BJ (cell line): ENCODE data around the gene FBRSL1. TPM values are rescaled to one million over a fixed set of nuclear protein-coding genes. Genes with fewer than 3 reads are reported as not detected.

Experiments used
- CTCF ChIA-PET: fragments of 350-600 bp; formaldehyde crosslinking; extraction: SDS; loops from one replicate; lab custom pipeline; 2021; ENCODE audit warnings: antibody characterized with exemption, inconsistent platforms; lab: Yijun Ruan, JAX
- POLR2A ChIA-PET: fragments of 300-600 bp; sonication (Branson Sonifier 250); formaldehyde crosslinking; extraction: SDS; loops from one replicate; lab custom pipeline; 2021; ENCODE audit warnings: antibody characterized with exemption; lab: Charles Lee
- DNase-seq: peaks from one replicate; pipeline ENCODE4 v3.0.0-alpha.2; 2011; ENCODE audit warnings: low read depth
- H3K27me3 ChIP-seq: 2 replicates; pipeline ENCODE4 v1.6.0; 2011; ENCODE audit warnings: low read length; ENCODE audit not compliant: control insufficient read depth, insufficient read depth
- H3K36me3 ChIP-seq: 2 replicates; pipeline ENCODE4 v1.5.1; 2011; ENCODE audit warnings: low read length; ENCODE audit not compliant: control insufficient read depth, insufficient read depth
- H3K4me3 ChIP-seq: 2 replicates; pipeline ENCODE4 v1.5.1; 2011; ENCODE audit warnings: low read depth, mild to moderate bottlenecking, control low read depth, low read length
- CTCF ChIP-seq: IDR thresholded peaks from 2 replicates; pipeline ENCODE4 v1.5.1; 2011; ENCODE audit warnings: low read depth, mild to moderate bottlenecking, control low read depth, inconsistent platforms, low read length, moderate library complexity; ENCODE audit not compliant: insufficient read depth
- polyA plus RNA-seq: library from polyadenylated mRNA; depleted of rRNA; stranded (reverse); fragments of >200 nt; gene quantifications from 2 replicates; pipeline ENCODE4 v1.2.3, GENCODE V29; 2011

FBRSL1 gene
- polyA plus RNA-seq, 1 experiment: 1.4 TPM

- no peaks in the 10 kb centered on the region for H3K36me3 ChIP-seq
- ChIA-PET CTCF (interaction anchor here (1.4 to 1.5 kb wide), 2 partner anchors 10 kb away, joined by 3 read pairs; no protein-coding TSS in a partner anchor), POLR2A (no interaction called here)
- peaks cover 6% of the 10 kb centered on the region for H3K27me3 ChIP-seq
- TF ChIP-seq CTCF: no peak
- DNase-seq: no peak
- H3K4me3 ChIP-seq: no peak overlapping the region
These were observed 38.6 kb upstream of the FBRSL1 start for GRCh38 chr12:132451172-132451835.

DNA sequence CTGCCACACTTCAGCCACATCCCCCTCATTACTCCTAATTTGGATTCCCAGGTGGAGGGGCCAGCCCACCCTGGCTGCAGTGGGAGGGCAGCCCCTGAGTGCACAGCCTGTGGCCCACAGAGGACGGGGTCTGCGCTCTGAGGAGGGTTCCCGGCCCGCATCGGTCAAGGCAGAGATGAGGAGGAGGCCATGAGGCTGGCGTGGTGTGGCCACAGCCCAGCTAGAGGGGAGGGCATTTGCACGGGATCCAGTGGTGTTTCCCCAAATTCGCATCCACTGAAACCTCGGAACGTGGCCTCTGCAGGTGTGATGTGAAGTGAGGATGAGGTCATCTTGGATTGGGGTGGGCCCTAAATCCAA lies 38.1 kb upstream of the FBRSL1 start:
- Histone ChIP-seq H3K4me3 (no peak overlapping the region), H3K36me3 (no peaks in the 10 kb centered on the region), H3K27me3 (peaks cover 6% of the 10 kb centered on the region)
- DNase-seq: no peak
- no peak for TF ChIP-seq CTCF
- POLR2A ChIA-PET: no interaction called here
- CTCF ChIA-PET: no interaction called here

GRCh38 chr12:132452596-132453350 lies 37.2 kb upstream of the FBRSL1 start:
- no peak for DNase-seq
- CTCF ChIA-PET: no interaction called here
- POLR2A ChIA-PET: no interaction called here
- H3K4me3 ChIP-seq: no peak overlapping the region
- no peak for TF ChIP-seq CTCF
- H3K27me3 ChIP-seq: peaks cover 6% of the 10 kb centered on the region
- no peaks in the 10 kb centered on the region for H3K36me3 ChIP-seq

DNA sequence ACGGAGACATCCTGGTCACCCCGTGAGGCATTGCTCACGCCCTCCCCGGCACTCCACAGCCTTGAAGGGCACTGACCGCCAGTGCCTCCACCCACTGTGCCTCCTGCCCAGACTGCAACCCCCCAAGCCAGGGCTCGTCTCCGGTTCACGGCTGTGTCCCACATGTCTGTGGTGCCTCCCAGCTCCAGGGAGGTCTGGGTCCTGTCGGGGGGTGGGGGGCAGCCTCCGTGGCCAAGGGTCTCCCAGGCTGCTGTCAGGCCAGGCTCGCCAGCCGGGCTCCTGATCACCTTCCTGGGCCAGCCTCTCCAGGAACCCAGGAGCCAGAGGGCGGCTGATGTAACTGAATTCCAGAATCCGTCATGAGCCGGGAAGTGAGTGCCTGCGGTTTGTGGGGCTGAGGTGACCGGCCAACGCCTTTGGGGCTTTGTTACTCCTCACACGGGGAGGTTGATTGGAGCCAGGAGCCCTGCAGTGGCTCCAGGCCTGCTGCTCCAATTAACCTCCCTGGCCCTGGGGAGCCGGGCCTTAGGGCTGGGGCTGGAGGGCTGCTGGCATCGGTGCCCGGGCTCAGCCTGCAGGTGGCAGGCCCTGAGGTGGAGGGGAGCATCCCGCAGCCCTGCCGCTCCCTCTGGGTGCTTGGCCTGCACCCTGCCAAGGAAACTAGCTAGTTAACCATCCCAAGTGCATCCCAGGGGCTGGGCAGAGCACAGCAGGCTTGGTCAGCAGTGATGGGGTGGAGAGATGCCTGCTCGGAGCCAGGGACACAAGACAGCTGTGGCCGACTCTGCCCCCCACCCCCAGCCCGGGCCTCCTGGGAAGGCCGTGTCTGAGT lies 36.4 kb upstream of the FBRSL1 start:
- Histone ChIP-seq H3K36me3 (no peaks in the 10 kb centered on the region), H3K27me3 (peaks cover 3% of the 10 kb centered on the region; the same call in 1 of the 2 replicates), H3K4me3 (no peak overlapping the region)
- ChIA-PET POLR2A (no interaction called here), CTCF (no interaction called here)
- TF ChIP-seq CTCF: no peak
- DNase-seq: peak; percentile 56
